Fibroblast of lung (primary cell): Measurements from ENCODE around the gene KIAA1755. TPM values are rescaled to one million over a fixed set of nuclear protein-coding genes. Genes with fewer than 3 reads are reported as not detected.
A peak's percentile ranks its signal among the peaks of the same experiment; 100 is the strongest.

Experiments used
- DNase-seq, 2 donors: peaks; one replicate each; pipeline versions ENCODE4 v3.0.0 to v3.0.0-alpha.2; 2010; ENCODE audit warnings: low read depth in 2 of 2
- H2AFZ ChIP-seq: 2 replicates; pipeline ENCODE4 v1.5.1; 2012; ENCODE audit warnings: low read length, control low read depth, inconsistent platforms
- H3K27ac ChIP-seq: 2 replicates; pipeline ENCODE4 v1.5.1; 2011; ENCODE audit warnings: low read length, control low read depth; ENCODE audit not compliant: insufficient read depth
- H3K27me3 ChIP-seq: 2 replicates; pipeline ENCODE4 v1.5.1; 2011; ENCODE audit warnings: mild to moderate bottlenecking, low read length; ENCODE audit not compliant: control insufficient read depth, insufficient read depth
- H3K36me3 ChIP-seq: 2 replicates; pipeline ENCODE4 v1.5.1; 2011; ENCODE audit warnings: low read length; ENCODE audit not compliant: control insufficient read depth, insufficient read depth
- H3K4me1 ChIP-seq: 2 replicates; pipeline ENCODE4 v1.5.1; 2011; ENCODE audit warnings: low read length; ENCODE audit not compliant: control insufficient read depth, insufficient read depth; ENCODE audit errors: extremely low read depth
- H3K4me2 ChIP-seq: 2 replicates; pipeline ENCODE4 v1.5.1; 2011; ENCODE audit warnings: low read length, control low read depth; ENCODE audit not compliant: insufficient read depth; ENCODE audit errors: extremely low read depth
- H3K4me3 ChIP-seq, 4 experiments: fragments of 200-600 bp in 1 of 4; sonication (generic) in 1 of 4; replicated peaks in 1 of 4; 2 replicates each; pipeline ENCODE4 v1.5.1; 2011 to 2016; ENCODE audit warnings: low read length in 4 of 4, low read depth in 3 of 4, mild to moderate bottlenecking in 3 of 4, control low read depth in 2 of 4, inconsistent platforms in 1 of 4, mixed read lengths in 1 of 4; ENCODE audit not compliant: insufficient read depth in 1 of 4; ENCODE audit errors: control extremely low read depth in 1 of 4
- H3K79me2 ChIP-seq: 2 replicates; pipeline ENCODE4 v1.5.1; 2012; ENCODE audit warnings: mild to moderate bottlenecking, low read length, inconsistent platforms; ENCODE audit not compliant: control insufficient read depth, insufficient read depth
- H3K9ac ChIP-seq: 2 replicates; pipeline ENCODE4 v1.5.1; 2011; ENCODE audit warnings: mild to moderate bottlenecking, low read length, control low read depth; ENCODE audit not compliant: insufficient read depth
- H3K9me3 ChIP-seq: 2 replicates; pipeline ENCODE4 v1.5.1; 2012; ENCODE audit warnings: low read depth, low read length; ENCODE audit not compliant: control insufficient read depth, insufficient read depth
- H4K20me1 ChIP-seq: 2 replicates; pipeline ENCODE4 v1.5.1; 2011; ENCODE audit warnings: low read length; ENCODE audit not compliant: control insufficient read depth, insufficient read depth; ENCODE audit errors: extremely low read depth
- EZH2 ChIP-seq: IDR thresholded peaks from 2 replicates; pipeline ENCODE4 v1.5.1; 2012; ENCODE audit warnings: low read length, control low read depth, mild to moderate bottlenecking; ENCODE audit errors: missing control alignments
- polyA plus RNA-seq, 2 donors: library from polyadenylated mRNA; depleted of rRNA in 1 of 2; stranded (reverse) in 1 of 2; unstranded in 1 of 2; fragments of >200 nt; gene quantifications; 2 replicates each; pipeline ENCODE4 v1.2.1, GENCODE V29; 2011 to 2012; ENCODE audit warnings: missing spikeins in 1 of 2
- total RNA-seq: library from RNA; depleted of rRNA; stranded (reverse); fragments of >200 nt; gene quantifications from 2 replicates; pipeline ENCODE4 v1.2.1, GENCODE V29; 2014
- TF ChIP-seq, protein P1 (sequence below), 2 donors: IDR thresholded peaks in 1 of 2; conservative IDR thresholded peaks in 1 of 2; 1 replicate in 1 of 2; 2 replicates in 1 of 2; pipeline ENCODE4 v1.5.1; 2011 to 2012; ENCODE audit warnings: low read length in 2 of 2, control low read depth in 1 of 2, inconsistent platforms in 1 of 2, low read depth in 1 of 2, mild to moderate bottlenecking in 1 of 2

The KIAA1755 gene
- total and polyA plus RNA-seq, 2 donors (not counting 1 experiment from before 2014, with no cell fraction given), result 0.60 to 2.8 TPM

DNA sequence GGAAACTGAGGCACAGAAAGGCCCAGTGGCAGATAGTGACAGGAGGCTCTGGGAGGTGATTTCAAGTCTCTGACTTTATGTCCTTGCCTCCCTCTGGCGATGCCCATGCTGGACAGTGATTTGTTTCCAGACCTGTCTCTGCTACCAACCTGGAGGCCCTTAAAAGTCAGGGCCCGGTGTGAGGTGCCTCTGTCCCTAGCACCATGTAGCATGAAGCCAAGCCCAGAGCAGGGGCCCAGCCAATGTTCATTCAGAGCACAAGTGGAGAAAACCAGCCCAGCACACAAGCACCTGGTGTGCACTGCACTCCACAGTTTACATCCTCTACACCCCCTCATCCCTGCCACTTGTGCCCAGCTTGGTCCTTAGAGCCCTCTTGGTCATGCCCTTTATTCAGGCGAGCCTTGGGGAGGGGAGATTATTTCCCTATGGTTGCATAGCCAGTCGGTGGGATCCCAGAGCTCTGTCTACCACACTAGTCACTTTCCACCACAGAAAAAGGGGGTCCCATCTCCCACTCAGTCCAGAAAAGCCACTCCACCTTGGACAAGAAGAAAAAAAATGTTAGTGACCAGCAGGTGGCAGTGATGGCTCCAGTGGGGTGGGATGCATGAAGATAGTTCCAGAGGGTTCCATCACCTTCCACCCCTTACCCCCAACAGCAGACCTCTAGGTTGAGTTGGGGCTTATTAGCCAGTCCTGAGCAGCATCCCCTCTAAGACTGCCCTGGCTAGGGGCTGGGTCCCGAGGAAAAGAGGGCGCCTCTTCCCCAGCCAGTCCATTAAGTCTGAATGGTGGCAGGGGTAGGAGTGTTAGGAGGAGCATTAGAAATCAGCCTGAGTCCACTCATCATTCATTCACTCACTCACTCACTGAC is 30.9 kb downstream of the KIAA1755 start:
- no peaks in the 10 kb centered on the region for H3K79me2 ChIP-seq
- no peaks in the 10 kb centered on the region for H3K9me3 ChIP-seq
- H3K4me1 ChIP-seq, result no peaks in the 10 kb centered on the region
- TF ChIP-seq, protein P1, sequence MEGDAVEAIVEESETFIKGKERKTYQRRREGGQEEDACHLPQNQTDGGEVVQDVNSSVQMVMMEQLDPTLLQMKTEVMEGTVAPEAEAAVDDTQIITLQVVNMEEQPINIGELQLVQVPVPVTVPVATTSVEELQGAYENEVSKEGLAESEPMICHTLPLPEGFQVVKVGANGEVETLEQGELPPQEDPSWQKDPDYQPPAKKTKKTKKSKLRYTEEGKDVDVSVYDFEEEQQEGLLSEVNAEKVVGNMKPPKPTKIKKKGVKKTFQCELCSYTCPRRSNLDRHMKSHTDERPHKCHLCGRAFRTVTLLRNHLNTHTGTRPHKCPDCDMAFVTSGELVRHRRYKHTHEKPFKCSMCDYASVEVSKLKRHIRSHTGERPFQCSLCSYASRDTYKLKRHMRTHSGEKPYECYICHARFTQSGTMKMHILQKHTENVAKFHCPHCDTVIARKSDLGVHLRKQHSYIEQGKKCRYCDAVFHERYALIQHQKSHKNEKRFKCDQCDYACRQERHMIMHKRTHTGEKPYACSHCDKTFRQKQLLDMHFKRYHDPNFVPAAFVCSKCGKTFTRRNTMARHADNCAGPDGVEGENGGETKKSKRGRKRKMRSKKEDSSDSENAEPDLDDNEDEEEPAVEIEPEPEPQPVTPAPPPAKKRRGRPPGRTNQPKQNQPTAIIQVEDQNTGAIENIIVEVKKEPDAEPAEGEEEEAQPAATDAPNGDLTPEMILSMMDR (conservative IDR thresholded peaks at IDR 0.05 in 1 of 2, IDR thresholded peaks at IDR 0.05 in 1 of 2; ENCODE audit: low read depth in 1 of 2, low read length in 2 of 2), result peak; percentile 57 to 61
- TF ChIP-seq EZH2, result no peak
- no peak overlapping the region for H3K4me2 ChIP-seq
- no peaks in the 10 kb centered on the region for H4K20me1 ChIP-seq
- H3K36me3 ChIP-seq, result no peaks in the 10 kb centered on the region
- DNase-seq, result peak in 1 of 2 donors; percentile 50
- H2AFZ ChIP-seq, result no peak overlapping the region
- H3K27me3 ChIP-seq, result peaks cover 2% of the 10 kb centered on the region
- no peak overlapping the region for H3K9ac ChIP-seq
- no peak overlapping the region for H3K27ac ChIP-seq
- H3K4me3 ChIP-seq, result no peak overlapping the region

DNA sequence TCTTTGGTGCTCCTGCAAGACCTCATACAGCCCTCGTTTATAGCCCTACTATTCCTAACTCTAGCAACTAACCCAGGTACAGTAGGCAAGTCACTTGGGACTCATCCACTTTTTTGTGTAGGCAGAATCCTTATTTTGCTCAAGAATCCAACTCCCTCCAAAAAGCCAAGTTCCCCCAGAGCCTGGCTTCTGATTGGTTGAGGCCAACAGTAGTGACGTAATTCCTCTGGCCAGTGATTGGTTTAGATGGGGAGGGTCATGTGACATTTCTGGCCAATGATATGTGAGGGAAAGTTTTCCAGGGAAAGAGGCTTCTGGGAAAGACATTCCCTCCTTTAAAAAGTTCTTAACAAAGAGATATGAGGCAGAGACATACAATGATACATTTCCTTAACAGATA is 32.1 kb downstream of the KIAA1755 start:
- H3K79me2 ChIP-seq, result no peaks in the 10 kb centered on the region
- no peak overlapping the region for H3K4me3 ChIP-seq
- no peak for DNase-seq
- no peak overlapping the region for H2AFZ ChIP-seq
- TF ChIP-seq, protein P1 (conservative IDR thresholded peaks at IDR 0.05 in 1 of 2, IDR thresholded peaks at IDR 0.05 in 1 of 2; ENCODE audit: low read depth in 1 of 2, low read length in 2 of 2), result no peak
- no peak for TF ChIP-seq EZH2
- no peaks in the 10 kb centered on the region for H3K36me3 ChIP-seq
- no peak overlapping the region for H3K9ac ChIP-seq
- no peaks in the 10 kb centered on the region for H3K27me3 ChIP-seq
- no peaks in the 10 kb centered on the region for H3K9me3 ChIP-seq
- H3K4me2 ChIP-seq, result no peak overlapping the region
- H4K20me1 ChIP-seq, result no peaks in the 10 kb centered on the region
- no peaks in the 10 kb centered on the region for H3K4me1 ChIP-seq
- H3K27ac ChIP-seq, result no peak overlapping the region

DNA sequence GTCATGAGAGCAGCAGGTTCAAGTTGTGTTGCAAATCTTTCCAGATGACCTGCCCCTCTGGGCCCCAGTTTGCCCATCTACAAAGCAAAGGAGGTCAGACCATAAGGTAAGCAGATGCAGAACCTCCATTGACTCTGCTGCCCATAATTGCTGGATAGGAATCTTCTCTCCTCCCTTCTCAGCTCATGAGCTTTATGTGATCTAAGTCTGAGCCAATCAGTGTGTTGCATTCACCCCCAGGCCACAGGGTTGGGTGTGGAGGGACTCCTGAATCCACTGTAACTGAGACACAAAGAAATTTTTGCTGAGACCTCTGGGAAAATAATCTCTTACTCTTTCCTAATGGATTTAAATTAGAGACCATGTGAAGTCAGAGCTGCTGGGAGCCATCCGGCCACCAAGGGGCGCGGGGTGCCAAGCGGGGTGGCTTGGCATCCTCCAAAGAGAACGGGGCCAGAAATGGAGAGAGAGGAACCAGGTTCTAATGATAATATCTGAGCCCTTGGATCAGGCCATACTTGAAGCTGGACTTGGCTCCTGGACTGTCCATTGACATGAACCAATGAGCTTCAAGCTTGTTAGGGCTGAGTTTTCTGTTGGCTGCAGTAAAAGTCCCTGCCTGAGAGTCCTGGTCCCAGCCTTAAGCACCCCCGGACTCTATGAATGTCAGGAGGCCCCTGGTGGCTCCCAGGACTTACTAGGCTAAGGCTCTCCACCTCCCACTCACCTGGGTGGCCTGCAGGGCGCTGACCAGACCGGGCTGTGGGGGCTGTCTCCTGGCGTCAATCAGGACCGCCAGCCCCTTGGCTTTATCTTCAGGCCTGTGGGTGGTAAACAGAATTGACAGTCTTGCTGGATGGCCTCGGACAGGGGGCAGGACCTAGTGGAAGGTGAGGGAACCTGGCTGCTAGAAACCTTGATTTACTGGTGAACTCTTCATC is 32.8 kb downstream of the KIAA1755 start:
- Histone ChIP-seq H3K4me2 (no peak overlapping the region), H3K9ac (no peak overlapping the region), H3K4me1 (no peaks in the 10 kb centered on the region), H4K20me1 (no peaks in the 10 kb centered on the region), H3K36me3 (no peaks in the 10 kb centered on the region), H3K9me3 (no peaks in the 10 kb centered on the region), H3K4me3 (no peak overlapping the region), H3K27me3 (no peaks in the 10 kb centered on the region), H3K79me2 (no peaks in the 10 kb centered on the region), H2AFZ (no peak overlapping the region), H3K27ac (no peak overlapping the region)
- TF ChIP-seq EZH2, result no peak
- TF ChIP-seq, protein P1 (conservative IDR thresholded peaks at IDR 0.05 in 1 of 2, IDR thresholded peaks at IDR 0.05 in 1 of 2; ENCODE audit: low read depth in 1 of 2, low read length in 2 of 2), result no peak
- no peak for DNase-seq
